Muscle of arm (tissue), 14 donors: ENCODE data around the gene CYB5D1. TPM values are rescaled to one million over a fixed set of nuclear protein-coding genes. Genes with fewer than 3 reads are reported as not detected.
"Not testable (repeated sequence)": the region's sequence is repeated elsewhere in the genome, so short reads cannot be mapped to it uniquely, and the experiment has no call there.

Source experiments
- DNase-seq: peaks from one replicate; pipeline ENCODE4 v3.0.0-alpha.2; 2013
- long read RNA-seq, 11 donors: transcript quantifications; one replicate each; lab custom pipeline, GENCODE V29; 2026
- polyA plus RNA-seq, 12 donors: library from polyadenylated mRNA; unstranded; fragments of 120-200 nt; gene quantifications; one replicate each; pipeline ENCODE4 v1.2.1, GENCODE V29; 2013; ENCODE audit not compliant: insufficient read length in 12 of 12

Gene CYB5D1, protein sequence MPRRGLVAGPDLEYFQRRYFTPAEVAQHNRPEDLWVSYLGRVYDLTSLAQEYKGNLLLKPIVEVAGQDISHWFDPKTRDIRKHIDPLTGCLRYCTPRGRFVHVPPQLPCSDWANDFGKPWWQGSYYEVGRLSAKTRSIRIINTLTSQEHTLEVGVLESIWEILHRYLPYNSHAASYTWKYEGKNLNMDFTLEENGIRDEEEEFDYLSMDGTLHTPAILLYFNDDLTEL
- polyA plus RNA-seq, result 10 to 100 TPM in 4 of 12 donors, 1 to 10 TPM in 7, not detected in 1; 6.7 to 14.1 (median 8.7) TPM
- long read RNA-seq, donor 1, result 0 reads
- long read RNA-seq, donor 2, result 0 reads
- long read RNA-seq, donor 3, result 0 reads
- long read RNA-seq, donor 4, partial matches to known transcripts, result 0 of 1 reads
- long read RNA-seq, donor 4, other reads (novel, unspliced or antisense), result 0 of 1 reads
- long read RNA-seq, donor 5, partial matches to known transcripts, result 0 of 1 reads
- long read RNA-seq, donor 5, other reads (novel, unspliced or antisense), result 0 of 1 reads
- long read RNA-seq, donor 6, result 0 reads
- long read RNA-seq, donor 7, result 0 reads
- long read RNA-seq, donor 8, partial matches to known transcripts, result 0 of 1 reads
- long read RNA-seq, donor 8, other reads (novel, unspliced or antisense), result 0 of 1 reads
- long read RNA-seq, donor 9, result 0 reads
- long read RNA-seq, donor 10, partial matches to known transcripts, result 0 of 1 reads
- long read RNA-seq, donor 10, other reads (novel, unspliced or antisense), result 0 of 1 reads
- long read RNA-seq, donor 11, partial matches to known transcripts, result 0 of 1 reads
- long read RNA-seq, donor 11, other reads (novel, unspliced or antisense), result 0 of 1 reads

- DNase-seq, result peak; percentile 94
Observed at GRCh38 chr17:7857713-7858521, at the start of gene CYB5D1. Gene CYB5D1, plus strand, starts transcription at chr17:7858003. Its CDS starts 132 bp downstream, at chr17:7858135.

GRCh38 chr17:7809086-7809790 is 48.6 kb upstream of the CYB5D1 start:
- no peak for DNase-seq

DNA sequence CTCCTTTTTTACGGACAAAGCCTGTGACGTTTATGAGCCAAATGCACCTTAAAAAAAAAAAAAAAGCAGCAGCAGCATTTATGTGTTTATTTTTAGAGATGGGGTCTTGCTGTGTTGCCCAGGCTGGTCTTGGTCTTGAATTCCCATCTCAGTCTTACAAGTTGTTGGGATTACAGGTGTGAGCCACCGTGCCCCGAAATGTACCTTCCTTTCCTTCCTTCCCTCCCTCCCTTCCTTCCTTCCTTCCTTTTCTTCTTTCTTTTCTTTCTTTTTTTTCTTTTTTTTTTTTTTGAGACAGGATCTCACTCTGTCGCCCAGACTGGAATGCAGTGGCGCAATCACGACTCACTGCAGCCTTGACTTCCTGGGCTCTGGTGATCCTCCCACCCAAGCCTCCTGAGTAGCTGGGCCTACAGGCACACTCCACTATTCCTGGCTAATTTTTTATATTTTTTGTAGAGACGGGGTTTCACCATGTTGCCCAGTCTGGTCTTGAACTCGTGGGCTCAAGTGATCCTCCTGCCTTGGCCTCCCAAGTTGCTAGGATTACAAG is 47.9 kb upstream of the CYB5D1 start:
- not testable (repeated sequence) for DNase-seq

GRCh38 chr17:7811251-7811650 is 46.6 kb upstream of the CYB5D1 start:
- no peak for DNase-seq

- DNase-seq, result no peak
Observed at GRCh38 chr17:7814969-7815368, 42.8 kb upstream of the CYB5D1 start.

DNA sequence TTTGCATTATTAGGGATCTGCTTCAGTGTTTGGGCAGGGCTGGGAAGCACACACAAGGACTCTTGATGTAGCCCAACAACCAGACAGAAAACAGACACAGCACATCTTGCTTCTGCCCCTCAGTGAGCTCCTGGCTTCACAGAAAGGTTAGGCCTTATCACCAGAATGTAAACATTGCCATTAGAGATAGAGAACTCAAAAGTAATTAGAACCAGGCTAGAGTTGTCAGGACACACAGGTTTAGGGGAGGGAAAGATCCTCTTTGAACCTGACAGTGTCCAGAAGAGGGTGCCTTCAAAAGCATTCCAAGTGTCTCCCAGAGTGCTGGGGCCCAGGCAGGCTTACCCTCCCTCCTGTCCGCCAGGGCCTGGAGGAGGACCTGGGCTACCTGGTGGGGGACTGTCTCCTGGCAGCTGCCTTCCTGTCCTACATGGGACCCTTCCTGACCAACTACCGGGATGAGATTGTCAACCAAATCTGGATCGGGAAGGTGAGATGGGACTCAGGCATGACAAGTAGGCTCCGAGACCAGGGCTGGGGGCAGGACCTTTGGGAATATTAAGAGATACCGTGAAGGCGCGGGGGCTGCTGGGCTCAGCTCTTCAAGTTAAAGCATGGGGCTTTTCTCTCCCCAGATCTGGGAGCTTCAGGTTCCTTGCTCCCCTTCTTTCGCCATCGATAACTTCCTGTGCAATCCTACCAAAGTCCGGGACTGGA is 40.7 kb upstream of the CYB5D1 start:
- no peak for DNase-seq

DNA sequence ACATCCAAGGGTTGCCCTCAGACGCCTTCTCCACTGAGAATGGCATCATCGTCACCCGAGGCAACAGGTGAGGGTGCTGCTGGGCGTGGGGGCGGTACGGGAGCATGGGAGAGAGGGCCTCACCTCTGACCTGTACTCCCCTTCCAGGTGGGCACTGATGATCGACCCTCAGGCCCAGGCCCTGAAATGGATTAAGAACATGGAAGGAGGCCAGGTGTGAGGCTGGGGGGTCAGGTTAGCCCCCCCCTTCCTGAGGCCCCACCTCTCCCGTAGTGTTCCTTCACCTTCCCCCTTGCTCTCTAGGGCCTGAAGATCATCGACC is 40.2 kb upstream of the CYB5D1 start:
- no peak for DNase-seq

GRCh38 chr17:7818026-7818425 is 39.8 kb upstream of the CYB5D1 start:
- DNase-seq, result no peak

DNA sequence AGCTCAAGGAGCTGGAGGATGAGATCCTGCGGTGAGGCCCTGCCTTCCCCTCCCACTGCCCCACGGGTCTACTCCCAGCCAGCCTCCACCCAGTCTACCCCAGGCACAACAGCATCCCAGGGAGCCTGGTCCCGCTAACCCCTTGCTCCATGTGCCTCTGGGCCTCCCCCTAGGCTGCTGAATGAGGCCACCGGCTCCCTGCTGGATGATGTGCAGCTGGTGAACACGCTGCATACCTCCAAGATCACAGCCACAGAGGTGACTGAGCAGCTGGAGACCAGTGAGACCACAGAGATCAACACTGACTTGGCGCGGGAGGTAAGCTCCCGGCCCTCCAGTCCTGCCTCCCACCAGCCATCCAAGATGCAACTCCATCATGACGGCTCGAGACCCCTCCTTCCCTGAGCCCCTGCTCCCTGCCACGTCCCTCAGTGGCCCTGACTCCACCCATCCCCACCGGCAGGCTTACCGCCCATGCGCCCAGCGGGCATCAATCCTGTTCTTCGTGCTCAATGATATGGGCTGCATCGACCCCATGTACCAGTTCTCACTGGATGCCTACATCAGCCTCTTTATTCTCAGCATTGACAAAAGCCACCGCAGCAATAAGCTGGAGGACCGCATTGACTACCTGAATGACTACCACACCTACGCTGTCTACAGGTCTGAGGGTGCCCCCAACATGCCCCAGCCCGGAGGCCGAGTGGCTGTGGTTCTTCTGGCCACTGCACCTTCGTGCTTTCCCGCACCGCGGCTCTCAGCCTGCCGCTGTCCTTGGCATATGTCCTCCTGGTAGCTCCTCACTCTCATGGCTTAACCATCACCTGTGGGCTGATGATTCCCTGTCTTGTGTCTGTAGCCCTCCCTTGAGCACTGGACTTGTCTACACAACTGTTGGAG is 38.8 kb upstream of the CYB5D1 start:
- DNase-seq, result no peak

GRCh38 chr17:7820231-7820630 is 37.6 kb upstream of the CYB5D1 start:
- DNase-seq, result no peak

DNA sequence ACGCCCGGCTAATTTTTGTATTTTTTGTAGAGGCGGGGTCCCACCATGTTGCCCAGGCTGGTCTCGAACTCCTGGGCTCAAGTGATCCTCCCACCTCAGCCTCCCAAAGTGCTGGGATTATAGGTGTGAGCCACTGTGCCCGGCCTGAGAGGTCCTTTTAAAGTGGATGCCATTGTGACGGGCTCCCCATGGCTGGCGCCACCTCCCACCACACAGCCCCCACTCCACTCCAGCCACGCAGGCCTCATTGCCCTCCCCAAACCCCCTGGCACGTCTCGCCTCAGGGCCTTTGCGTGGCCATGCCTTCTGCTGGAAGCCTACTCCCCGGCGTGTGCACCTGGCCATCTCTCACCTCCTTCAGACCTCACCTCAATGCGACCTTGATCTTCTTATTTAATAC is 35.7 kb upstream of the CYB5D1 start:
- DNase-seq, result no peak

GRCh38 chr17:7823581-7824001 is 34.2 kb upstream of the CYB5D1 start:
- DNase-seq, result no peak

DNA sequence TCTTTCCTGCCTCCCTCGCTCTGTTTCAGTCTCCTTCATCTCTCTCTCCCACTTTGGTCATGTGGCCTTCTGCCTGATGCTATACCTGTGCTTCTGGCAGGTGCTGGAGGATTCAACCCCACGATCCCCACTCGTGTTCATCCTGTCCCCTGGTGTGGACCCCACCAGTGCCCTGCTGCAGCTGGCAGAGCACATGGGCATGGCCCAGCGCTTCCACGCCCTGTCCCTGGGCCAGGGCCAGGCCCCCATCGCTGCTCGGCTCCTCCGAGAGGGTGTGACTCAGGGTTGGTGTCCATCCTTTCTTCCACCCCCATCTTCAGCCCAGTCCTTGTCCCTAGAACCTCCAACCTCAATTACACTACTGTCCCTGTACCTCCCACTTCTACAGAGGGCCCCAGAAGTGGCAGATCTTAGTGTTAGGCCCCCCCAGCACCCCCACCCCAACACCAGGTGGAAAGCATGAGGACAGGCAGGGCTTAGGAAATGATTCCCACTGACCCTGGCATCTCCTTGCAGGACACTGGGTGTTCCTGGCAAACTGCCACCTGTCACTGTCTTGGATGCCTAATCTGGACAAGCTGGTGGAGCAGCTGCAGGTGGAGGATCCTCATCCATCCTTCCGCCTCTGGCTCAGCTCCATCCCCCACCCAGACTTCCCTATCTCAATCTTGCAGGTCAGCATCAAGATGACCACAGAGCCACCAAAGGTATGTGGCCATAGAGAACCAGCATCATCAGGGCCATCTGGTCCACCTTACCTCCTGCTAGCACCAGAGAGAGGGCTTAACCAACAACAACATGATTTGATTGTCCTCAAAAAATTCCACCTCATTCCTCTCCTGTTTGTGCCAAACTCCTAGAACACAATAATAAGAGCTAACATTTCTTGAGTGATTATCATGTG is 33.5 kb upstream of the CYB5D1 start:
- DNase-seq, result no peak

GRCh38 chr17:7825206-7825990 is 32.4 kb upstream of the CYB5D1 start:
- no peak for DNase-seq

DNA sequence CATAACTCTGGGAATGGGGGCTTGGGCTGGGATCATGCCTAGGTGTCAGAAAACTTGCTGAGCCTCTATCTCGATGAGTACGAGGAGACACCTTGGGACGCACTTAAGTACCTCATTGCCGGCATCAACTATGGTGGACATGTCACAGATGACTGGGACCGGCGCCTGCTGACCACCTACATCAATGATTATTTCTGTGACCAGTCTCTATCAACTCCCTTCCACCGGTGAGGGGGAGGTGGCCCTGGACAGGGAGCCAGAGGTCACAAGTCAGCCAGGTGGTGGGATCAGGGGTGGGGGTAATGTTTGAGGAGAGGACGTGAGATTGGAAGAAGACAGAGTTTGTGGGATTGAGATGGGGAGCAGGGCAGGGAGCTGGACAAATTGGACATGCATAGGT is 27.2 kb upstream of the CYB5D1 start:
- no peak for DNase-seq

DNA sequence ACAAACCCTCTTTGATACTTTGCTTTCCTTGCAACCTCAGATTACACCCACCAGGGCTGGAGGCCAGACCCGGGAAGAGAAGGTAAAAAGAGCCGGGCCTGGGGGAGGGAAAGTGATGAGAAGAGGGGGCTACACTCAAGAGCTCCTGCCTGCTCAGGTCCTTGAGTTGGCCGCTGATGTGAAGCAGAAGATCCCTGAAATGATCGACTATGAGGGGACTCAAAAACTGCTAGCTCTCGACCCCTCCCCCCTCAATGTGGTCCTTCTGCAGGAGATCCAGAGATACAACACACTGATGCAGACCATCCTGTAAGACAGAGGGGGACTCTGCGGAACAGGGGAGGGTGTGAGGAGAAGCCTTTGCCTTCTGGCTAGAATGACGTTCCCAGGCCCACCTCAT is 26.6 kb upstream of the CYB5D1 start:
- no peak for DNase-seq

DNA sequence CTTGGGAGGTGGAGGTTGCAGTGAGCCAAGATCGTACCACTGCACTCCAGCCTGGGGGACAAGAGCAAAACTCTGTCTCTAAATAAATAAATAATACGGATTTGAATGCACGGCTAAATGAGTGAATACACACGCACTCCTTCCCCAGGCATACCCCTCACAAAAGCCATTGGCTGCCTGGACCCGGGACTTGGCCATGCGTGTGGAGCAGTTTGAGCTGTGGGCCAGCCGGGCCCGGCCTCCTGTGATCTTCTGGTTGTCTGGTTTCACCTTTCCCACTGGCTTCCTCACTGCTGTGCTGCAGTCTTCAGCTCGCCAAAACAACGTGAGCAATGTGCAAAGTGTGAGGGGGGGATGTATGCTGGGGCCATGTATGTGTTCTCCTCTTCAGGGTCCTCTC is 25.4 kb upstream of the CYB5D1 start:
- DNase-seq, result no peak
